Neural cell (in vitro differentiated cells): ENCODE results near the gene LRRC58.

Source experiments
- CTCF ChIP-seq: fragments of 450-650 bp; IDR thresholded peaks from 2 replicates; pipeline ENCODE4 v1.5.1; 2014; ENCODE audit warnings: antibody characterized with exemption, mild to moderate bottlenecking, moderate library complexity; ENCODE audit not compliant: poor library complexity, severe bottlenecking
- EP300 ChIP-seq: fragments of 450-650 bp; conservative IDR thresholded peaks from 2 replicates; pipeline ENCODE4 v1.6.1; 2014; ENCODE audit warnings: antibody characterized with exemption, mild to moderate bottlenecking, moderate library complexity; ENCODE audit not compliant: poor library complexity, severe bottlenecking
- EZH2 ChIP-seq: fragments of 200-600, 300-800 bp; shearing (Covaris generic), sonication (generic); IDR thresholded peaks from 2 replicates; pipeline ENCODE4 v1.6.1; 2014; ENCODE audit warnings: antibody characterized with exemption, low read length, borderline replicate concordance, mild to moderate bottlenecking; ENCODE audit not compliant: insufficient read depth, poor library complexity, severe bottlenecking
- MXI1 ChIP-seq: fragments of 450-650 bp; conservative IDR thresholded peaks from 2 replicates; pipeline ENCODE4 v1.6.1; 2014; ENCODE audit warnings: antibody characterized with exemption, mild to moderate bottlenecking; ENCODE audit not compliant: poor library complexity, severe bottlenecking
- POLR2AphosphoS5 ChIP-seq: IDR thresholded peaks from 2 replicates; pipeline ENCODE4 v1.6.1; 2012
- REST ChIP-seq: IDR thresholded peaks from 2 replicates; pipeline ENCODE4 v1.6.1; 2012; ENCODE audit warnings: borderline replicate concordance
- TAF1 ChIP-seq: IDR thresholded peaks from 2 replicates; pipeline ENCODE4 v1.6.1; 2012; ENCODE audit warnings: low read depth

DNA sequence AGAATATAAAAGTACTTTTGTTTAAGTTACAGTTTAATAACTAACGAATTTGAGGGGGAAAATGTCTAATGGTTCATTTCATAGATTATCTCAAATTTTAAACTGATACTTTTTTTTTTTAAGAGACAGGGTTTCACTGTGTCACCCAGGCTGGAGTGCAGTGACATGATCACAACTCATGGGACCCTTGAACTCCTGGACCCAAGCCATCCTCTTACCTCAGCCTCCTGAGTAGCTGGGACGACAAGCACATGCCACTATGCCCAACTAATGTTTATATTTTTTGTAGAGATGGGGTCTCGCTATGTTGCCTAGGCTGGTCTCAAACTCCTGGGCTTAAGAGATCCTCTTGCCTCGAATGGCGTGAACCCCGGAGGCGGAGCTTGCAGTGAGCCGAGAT lies 16.5 kb downstream of the LRRC58 start:
- TF ChIP-seq CTCF (no peak), EZH2 (no peak), EP300 (no peak), MXI1 (no peak), POLR2AphosphoS5 (no peak), REST (no peak), TAF1 (no peak)
